ENCODE results near the gene CRYL1. TPM values are rescaled to one million over a fixed set of nuclear protein-coding genes. Genes with fewer than 3 reads are reported as not detected.

The CRYL1 gene
- polyA plus RNA-seq, 2 of the 4 experiments (the other 2 are of a cell fraction), result 4.1 to 17.4 TPM

DNA sequence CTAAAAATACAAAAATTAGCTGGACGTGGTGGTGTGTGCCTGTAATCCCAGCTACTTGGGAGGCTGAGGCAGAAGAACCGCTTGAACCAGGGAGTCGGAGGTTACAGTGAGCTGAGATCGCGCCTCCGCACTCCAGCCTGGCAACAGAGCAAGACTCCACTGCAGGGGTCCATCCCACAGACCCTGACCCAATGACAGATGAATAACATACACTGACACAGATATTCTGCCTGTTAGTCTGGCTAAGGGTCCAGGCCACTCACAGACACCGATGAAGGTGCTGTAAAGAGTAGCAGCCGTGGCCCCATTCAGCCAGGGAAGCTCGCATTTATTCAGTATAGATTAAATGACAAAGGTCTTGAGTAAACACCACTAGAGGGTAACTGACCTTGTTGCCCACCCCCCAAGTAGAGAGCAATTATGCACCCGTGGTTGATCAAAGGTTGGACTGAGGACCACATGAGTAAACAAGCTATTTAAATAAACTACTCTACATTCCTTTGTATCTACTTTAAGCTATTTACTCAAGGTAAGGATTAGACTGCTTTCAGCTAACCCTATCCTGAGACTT, 8.5 kb upstream of the CRYL1 start:
- no peak for ATAC-seq
- Histone ChIP-seq H3K4me2 (no peak overlapping the region; the same call in 2 of the 3 replicates), H3K4me3 (no peak overlapping the region), H3K27ac (no peak overlapping the region), H3K4me1 (no peaks in the 10 kb centered on the region), H3K9me3 (no peaks in the 10 kb centered on the region)
- ChIA-PET POLR2A (no interaction called here), CTCF (no interaction called here)
- no peak for TF ChIP-seq MAZ (IDR thresholded peaks at IDR 0.05; ENCODE audit: borderline replicate concordance, low read depth, low read length)
- 68% methylated on average over 10 of the region's 10 CpGs for WGBS (ENCODE audit: missing lambda C conversion rate)
- no peak for FAIRE-seq
- no peak for DNase-seq (ENCODE audit: low read depth in 1 of 2, low spot score in 1 of 2)

GRCh38 chr13:20528452-20528851, 2.8 kb upstream of the CRYL1 start:
- WGBS (ENCODE audit: missing lambda C conversion rate), result 76% methylated on average over 2 of the region's 2 CpGs
- ATAC-seq, result no peak
- CTCF ChIA-PET, result interaction anchor here (1.3 kb wide), 1 partner anchor 39 kb away, joined by 3 read pairs; the partner anchor contains the start of gene IFT88
- TF ChIP-seq NPAS2 (CRISPR knock-in tag; IDR thresholded peaks at IDR 0.05; ENCODE audit: borderline replicate concordance) (no peak), KDM5A (IDR thresholded peaks at IDR 0.05) (no peak), CHD2 (IDR thresholded peaks at IDR 0.05; ENCODE audit: low read length, partially characterized antibody) (no peak), JUN (IDR thresholded peaks at IDR 0.05) (no peak), ESRRA (IDR thresholded peaks at IDR 0.05; ENCODE audit: borderline replicate concordance, low read length) (no peak), SREBF2 (IDR thresholded peaks at IDR 0.05) (no peak), MAX (IDR thresholded peaks at IDR 0.05) (no peak), HDAC2 (IDR thresholded peaks at IDR 0.05) (no peak), ZC3H11A (IDR thresholded peaks at IDR 0.05) (no peak), TP53 (CRISPR knock-in tag; IDR thresholded peaks at IDR 0.05) (no peak), RFX5 (IDR thresholded peaks at IDR 0.05) (no peak), HOXB13 (CRISPR knock-in tag; IDR thresholded peaks at IDR 0.05; ENCODE audit: low read depth) (no peak), CBX8 (IDR thresholded peaks at IDR 0.05) (no peak), RNF2 (IDR thresholded peaks at IDR 0.05; ENCODE audit: borderline replicate concordance, low read depth) (no peak), ZFP36 (IDR thresholded peaks at IDR 0.05; ENCODE audit: borderline replicate concordance, partially characterized antibody) (no peak)
- TF ChIP-seq, protein P1, sequence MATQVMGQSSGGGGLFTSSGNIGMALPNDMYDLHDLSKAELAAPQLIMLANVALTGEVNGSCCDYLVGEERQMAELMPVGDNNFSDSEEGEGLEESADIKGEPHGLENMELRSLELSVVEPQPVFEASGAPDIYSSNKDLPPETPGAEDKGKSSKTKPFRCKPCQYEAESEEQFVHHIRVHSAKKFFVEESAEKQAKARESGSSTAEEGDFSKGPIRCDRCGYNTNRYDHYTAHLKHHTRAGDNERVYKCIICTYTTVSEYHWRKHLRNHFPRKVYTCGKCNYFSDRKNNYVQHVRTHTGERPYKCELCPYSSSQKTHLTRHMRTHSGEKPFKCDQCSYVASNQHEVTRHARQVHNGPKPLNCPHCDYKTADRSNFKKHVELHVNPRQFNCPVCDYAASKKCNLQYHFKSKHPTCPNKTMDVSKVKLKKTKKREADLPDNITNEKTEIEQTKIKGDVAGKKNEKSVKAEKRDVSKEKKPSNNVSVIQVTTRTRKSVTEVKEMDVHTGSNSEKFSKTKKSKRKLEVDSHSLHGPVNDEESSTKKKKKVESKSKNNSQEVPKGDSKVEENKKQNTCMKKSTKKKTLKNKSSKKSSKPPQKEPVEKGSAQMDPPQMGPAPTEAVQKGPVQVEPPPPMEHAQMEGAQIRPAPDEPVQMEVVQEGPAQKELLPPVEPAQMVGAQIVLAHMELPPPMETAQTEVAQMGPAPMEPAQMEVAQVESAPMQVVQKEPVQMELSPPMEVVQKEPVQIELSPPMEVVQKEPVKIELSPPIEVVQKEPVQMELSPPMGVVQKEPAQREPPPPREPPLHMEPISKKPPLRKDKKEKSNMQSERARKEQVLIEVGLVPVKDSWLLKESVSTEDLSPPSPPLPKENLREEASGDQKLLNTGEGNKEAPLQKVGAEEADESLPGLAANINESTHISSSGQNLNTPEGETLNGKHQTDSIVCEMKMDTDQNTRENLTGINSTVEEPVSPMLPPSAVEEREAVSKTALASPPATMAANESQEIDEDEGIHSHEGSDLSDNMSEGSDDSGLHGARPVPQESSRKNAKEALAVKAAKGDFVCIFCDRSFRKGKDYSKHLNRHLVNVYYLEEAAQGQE (IDR thresholded peaks at IDR 0.05), result no peak
- TF ChIP-seq, protein P2, sequence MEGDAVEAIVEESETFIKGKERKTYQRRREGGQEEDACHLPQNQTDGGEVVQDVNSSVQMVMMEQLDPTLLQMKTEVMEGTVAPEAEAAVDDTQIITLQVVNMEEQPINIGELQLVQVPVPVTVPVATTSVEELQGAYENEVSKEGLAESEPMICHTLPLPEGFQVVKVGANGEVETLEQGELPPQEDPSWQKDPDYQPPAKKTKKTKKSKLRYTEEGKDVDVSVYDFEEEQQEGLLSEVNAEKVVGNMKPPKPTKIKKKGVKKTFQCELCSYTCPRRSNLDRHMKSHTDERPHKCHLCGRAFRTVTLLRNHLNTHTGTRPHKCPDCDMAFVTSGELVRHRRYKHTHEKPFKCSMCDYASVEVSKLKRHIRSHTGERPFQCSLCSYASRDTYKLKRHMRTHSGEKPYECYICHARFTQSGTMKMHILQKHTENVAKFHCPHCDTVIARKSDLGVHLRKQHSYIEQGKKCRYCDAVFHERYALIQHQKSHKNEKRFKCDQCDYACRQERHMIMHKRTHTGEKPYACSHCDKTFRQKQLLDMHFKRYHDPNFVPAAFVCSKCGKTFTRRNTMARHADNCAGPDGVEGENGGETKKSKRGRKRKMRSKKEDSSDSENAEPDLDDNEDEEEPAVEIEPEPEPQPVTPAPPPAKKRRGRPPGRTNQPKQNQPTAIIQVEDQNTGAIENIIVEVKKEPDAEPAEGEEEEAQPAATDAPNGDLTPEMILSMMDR (IDR thresholded peaks at IDR 0.05), result no peak
- TF ChIP-seq, protein P3, sequence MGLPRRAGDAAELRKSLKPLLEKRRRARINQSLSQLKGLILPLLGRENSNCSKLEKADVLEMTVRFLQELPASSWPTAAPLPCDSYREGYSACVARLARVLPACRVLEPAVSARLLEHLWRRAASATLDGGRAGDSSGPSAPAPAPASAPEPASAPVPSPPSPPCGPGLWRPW (IDR thresholded peaks at IDR 0.05), result no peak
- TF ChIP-seq, protein P4, sequence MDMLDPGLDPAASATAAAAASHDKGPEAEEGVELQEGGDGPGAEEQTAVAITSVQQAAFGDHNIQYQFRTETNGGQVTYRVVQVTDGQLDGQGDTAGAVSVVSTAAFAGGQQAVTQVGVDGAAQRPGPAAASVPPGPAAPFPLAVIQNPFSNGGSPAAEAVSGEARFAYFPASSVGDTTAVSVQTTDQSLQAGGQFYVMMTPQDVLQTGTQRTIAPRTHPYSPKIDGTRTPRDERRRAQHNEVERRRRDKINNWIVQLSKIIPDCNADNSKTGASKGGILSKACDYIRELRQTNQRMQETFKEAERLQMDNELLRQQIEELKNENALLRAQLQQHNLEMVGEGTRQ (IDR thresholded peaks at IDR 0.05), result no peak
- TF ChIP-seq, protein P5, sequence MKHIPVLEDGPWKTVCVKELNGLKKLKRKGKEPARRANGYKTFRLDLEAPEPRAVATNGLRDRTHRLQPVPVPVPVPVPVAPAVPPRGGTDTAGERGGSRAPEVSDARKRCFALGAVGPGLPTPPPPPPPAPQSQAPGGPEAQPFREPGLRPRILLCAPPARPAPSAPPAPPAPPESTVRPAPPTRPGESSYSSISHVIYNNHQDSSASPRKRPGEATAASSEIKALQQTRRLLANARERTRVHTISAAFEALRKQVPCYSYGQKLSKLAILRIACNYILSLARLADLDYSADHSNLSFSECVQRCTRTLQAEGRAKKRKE (CRISPR knock-in tag; IDR thresholded peaks at IDR 0.05; ENCODE audit: low read depth), result no peak
- no peak for FAIRE-seq
- Histone ChIP-seq H3K4me2 (no peak overlapping the region), H3K9me3 (no peaks in the 10 kb centered on the region), H3K27ac (no peak overlapping the region), H3K4me1 (peaks cover 7% of the 10 kb centered on the region; the same call in 1 of the 3 replicates), H3K4me3 (no peak overlapping the region)
- DNase-seq (ENCODE audit: low read depth in 1 of 2, low spot score in 1 of 2), result no peak
- POLR2A ChIA-PET, result no interaction called here
